GM19463 (cell line): ENCODE results near the gene NCK1.

Experiments used
- ATAC-seq: cut with Tn5 transposase; IDR thresholded peaks from one replicate; pipeline ENCODE4 v1.9.1; 2021; ENCODE audit warnings: mild to moderate bottlenecking, moderate library complexity; ENCODE audit not compliant: unreplicated experiment

The NCK1 gene

DNA sequence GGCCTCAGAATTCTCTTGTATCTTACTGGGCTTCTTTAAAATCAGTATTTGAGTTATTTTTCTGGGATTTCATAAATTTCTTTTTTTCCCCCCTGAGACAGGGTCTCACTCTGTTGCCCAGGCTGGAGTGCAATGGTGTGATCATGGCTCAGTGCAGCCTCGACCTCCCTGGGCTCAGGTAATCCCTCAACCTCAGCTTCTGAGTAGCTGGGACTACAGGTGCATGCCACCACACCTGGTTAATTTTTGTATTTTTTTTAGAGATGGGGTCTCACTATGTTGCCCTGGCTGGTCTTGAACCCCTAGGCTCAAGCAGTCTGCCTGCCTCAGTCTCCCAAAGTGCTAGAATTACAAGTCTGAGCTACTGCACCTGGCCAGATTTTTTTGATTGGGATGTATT is 43.5 kb downstream of the NCK1 start:
- no peak for ATAC-seq

DNA sequence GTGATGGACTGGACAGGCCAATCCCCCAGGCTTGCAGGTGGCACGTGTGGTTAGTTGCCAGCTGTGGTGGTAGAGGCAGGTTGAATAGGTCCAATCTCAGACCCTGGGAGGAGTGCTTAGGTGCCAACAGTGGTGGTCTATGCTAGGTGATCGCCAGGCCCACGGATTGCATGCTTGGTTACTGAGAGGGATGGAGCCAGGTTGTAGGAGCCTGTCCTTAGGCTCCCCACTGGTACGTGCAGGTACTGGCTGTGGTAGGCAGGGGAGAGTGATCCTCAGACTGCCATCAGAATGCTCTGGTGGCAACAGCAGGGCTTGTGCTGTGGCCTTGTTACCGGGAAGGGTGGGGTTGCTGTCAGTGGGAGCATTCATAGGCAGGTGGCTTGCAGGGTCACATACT is 44.7 kb downstream of the NCK1 start:
- no peak for ATAC-seq

DNA sequence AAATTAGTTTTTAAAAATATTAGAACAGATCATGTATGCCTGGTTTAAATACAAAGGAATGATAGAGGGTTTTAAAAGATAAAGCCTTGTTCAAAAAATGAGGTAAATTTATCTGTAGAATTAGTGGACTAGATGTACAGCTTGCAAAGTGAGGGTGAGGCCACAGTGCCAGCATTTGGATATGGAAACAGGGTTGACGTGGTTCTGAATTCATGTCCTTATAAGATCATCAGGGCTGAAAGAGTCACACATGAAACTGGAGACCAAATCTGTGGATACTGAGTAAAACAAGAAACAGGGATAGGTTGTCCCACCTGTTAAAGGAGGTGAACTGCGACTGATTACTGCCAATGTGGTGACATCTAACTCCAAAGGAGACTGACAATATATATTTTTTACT is 46.3 kb downstream of the NCK1 start:
- no peak for ATAC-seq

DNA sequence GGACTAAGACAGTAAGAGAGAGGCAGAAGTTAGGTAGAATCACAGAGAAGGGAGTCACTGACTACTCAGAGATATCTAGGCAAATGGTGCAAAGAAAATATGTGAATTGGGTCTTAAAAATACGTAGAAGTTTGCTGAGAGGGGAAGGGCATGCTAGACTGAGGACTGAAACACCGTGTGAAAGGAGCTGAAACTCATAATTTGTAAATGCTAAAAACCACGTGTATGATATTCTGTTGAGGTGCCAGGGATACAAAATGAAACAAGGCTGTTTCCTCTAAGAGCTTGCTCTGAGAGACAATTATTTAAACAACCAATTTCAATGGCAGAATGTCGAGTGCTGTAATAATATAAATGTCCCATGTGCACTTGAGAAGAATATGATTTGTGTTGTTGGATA is 47.2 kb downstream of the NCK1 start:
- ATAC-seq: peak; percentile 62

DNA sequence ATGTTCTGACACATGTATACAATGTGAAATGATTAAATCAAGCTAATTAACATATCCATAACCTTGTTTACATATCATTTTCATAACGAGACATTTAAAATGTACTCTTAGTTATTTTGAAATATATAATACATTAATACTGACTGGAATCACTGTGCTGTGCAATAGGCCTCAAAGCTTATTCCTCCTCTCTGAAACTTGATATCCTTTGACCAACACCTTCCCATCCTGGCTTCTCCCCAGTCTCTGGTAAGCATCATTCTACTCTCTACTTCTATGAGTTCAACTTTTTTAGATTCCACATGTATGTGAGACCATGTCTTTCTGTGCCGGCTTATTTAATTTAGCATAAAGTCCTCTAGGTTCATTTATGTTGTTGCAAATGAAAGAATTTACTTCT is 48.7 kb downstream of the NCK1 start:
- no peak for ATAC-seq

DNA sequence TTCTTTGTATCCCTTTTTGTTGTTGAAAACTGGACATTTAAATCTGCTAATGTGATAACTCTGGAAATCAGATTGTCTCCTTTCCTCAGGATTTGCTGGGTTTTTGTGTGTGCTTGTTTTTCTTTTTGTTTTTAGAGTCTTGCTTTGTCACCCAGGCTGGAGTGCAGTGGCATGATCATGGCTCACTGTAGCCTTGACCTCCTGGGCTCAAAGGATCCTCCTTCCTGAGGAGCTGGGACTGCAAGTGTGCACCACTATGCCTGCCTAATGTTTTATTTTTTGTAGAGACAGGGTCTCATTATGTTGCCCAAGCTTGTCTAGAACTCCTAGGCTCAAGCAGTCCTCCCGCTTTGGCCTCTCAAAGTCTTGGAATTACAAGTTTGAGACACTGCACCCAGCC is 51.2 kb downstream of the NCK1 start:
- no peak for ATAC-seq

DNA sequence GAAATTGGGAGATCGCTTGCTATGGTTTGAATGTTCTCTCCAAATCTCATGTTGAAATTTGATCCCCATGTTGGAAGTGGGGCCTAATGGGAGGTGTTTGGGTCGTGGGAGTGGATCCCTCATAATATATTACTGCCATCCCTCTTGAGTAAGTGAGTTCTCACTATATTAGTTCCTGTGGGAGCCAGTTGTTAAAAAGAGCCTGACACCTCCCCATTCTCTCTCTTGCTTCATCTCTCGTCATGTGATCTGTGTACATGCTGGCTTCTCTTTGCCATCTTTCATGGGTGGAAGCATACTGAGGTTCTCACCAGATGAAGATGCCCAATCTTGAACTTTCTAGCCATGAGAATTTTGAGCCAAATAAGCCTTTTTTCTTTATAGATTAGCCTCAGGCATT is 52.7 kb downstream of the NCK1 start:
- ATAC-seq: no peak

DNA sequence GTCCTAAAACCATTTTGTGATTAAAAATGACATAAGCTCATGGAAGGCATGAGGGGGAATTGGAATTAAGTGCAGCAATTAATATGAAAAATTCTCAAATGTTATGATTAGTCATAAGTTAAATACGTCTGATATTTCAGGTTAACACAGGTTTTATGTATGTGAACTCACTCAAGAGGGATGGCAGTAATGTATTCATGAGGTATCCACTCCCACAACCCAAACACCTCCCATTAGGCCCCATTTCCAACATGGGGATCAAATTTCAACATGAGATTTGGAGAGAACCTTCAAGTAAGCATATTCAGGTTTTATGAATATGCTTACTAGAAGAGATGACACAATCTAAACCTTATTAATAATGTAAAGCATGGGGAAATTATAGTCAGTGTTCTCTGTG is 54.2 kb downstream of the NCK1 start:
- ATAC-seq: no peak

DNA sequence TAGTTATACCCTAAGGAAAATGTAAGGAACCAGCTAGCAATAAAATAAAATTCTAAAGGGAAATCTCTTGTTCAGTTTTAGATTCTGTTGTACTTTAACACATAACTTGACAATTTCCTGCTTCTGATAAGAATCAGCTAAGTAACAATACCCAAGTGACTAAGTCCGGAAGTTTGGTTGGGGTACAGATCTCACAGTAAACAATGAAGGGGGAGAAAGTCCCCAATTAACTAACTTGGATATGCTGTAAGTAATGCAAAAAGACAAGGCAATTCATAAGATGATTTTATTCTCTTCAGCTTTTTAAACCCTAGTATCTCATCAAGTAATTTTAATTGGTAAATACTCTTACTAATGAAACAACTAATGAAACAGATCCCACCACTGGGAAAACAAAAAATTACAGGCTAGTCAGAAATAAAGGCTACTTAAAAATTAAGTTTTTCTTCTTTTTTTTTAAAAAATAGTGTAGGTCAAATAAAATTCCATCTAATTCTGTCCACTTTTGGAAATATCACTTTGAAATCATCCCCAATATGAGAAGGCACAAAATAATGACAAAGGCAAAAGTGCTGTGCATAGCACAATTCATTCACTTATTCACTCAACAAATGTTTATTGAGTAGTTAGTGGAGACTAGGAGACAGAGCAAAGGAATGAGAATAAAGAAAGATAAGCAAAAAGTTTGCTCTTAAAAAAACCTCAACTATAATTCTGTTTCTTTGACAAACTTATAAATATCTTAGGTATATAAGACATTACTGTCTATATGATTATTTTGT is 58.0 kb downstream of the NCK1 start:
- peak; percentile 48 for ATAC-seq

DNA sequence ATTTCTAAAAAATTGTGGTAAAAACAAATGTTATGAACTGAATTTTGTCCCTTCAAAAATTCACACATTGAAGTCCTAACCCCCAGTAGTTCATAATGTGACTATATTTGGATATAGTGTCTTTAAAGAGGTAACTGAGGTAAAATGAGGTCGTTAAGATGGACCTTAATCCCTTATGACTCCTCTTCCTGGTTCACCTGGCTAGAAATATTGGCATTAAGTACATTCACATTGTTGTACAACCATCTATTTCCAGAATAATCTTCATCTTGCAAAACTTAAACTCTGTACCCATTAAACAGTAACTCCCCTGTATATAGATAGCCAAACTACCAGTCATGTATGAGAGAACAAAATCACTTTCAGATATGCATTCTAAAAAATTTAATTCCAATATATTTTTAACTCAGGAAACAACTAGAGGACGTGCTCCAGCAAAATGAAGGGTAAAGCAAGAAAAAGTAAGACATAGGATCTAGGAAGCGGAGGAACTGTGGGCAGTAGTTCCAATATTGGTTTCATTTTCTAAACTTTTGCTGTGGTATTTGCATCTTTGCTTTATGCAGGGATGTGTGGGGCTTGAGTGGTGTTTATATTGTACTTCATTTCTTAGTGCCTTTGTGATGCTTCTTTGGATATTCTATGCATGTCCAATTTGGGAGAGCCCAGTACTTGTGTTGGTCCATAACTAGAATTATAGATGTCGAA is 59.0 kb downstream of the NCK1 start:
- no peak for ATAC-seq

DNA sequence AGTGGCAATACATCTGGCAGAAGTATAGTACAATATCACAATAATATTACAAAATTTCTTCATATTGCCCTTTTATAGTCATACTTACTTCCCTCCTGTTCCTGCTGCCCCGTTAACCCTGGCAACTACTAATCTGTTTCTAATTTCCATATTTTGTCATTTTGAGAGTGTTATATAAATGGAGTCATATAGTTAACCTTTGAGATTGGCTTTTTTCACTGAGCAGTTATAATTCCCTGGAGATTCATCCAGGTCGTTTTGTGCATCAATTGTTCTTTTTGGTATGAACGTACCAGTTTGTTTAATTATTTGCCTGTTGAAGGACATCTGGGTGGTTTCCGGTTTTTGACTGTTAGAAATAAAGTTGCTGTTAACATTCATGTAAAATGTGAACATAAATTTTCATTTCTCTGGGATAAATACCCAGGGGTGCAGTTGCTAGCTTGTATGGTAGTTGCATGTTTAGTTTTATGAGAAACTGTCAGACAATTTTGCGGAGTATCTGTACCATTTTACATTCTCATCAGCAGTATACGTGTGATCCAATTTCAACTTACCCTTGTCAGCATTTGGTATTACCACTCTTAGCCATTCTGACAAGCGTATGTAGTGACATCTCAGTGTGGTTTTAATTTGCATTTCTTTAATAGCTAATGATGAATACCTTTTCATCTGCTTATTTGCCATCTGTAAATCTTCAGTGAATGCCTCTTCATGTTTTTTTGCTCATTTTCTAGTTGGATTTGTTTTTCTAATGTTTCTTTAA is 63.6 kb downstream of the NCK1 start:
- peak; percentile 52 for ATAC-seq

DNA sequence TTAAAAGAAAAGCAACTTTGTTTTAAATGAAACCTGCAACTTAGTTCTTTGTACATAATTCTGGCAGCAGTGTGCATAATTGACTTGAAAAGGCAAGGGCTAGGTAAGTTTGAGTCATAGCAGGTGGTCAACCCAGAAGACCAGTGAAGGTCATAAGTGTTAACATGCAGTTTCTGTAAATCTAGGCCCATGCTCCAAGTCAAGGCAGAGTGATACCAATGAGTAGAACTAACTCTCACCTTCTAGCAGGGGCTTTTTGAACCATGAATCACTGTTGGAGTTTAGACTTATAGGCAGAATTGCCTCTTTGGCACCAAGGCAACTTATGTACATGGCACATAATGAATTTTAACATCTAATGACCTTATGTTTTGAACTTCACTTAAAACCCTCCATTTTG is 66.2 kb downstream of the NCK1 start:
- ATAC-seq: peak; percentile 56

DNA sequence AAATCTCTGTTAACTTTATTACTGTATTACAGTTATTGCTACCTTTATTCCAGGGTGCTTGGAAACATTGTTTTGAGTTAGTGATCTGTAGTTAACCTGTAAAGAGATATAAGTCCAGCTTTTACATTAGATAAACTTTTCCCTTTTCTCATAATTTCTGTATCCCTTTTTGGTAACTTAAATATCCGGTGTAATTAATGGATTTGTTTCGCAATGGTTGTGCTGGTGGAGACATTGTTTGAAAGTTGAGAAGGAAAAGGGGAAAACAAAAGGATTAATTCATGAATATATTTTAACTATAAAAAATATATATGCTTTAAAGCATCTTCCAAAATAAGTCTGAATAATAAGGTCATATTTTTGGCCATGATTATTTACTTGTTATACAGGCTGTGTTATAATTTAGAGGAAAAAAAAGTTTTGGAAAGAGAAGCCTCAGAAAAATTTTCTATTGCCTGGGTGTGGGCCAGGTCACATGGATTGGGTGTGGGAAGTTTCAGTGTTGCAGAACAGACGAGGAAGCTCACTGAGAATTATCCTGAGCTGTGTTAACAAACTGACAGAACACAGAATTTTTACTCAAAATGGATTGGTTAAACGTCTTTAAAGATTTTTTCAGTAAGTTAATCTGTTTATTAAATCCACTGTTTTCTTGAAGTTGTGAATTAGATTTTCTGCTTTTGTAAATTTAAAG is 68.1 kb downstream of the NCK1 start:
- no peak for ATAC-seq

DNA sequence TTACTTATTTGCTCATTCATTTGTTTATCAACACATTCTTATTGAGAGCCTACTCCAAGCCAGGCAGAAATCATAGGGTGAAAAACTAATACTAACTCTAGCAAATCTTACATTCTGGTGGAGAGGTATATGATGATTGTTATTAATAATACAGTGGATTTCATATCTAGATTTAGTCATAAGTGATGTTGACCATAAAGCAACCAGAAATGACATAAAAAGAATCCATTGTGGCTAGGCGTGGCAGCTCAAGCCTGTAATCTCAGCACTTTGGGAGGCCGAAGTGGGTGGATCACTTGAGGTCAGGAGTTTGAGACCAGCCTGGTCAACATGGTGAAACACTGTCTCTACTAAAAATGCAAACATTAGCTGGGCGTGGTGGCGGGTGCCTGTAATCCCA is 69.6 kb downstream of the NCK1 start:
- no peak for ATAC-seq

DNA sequence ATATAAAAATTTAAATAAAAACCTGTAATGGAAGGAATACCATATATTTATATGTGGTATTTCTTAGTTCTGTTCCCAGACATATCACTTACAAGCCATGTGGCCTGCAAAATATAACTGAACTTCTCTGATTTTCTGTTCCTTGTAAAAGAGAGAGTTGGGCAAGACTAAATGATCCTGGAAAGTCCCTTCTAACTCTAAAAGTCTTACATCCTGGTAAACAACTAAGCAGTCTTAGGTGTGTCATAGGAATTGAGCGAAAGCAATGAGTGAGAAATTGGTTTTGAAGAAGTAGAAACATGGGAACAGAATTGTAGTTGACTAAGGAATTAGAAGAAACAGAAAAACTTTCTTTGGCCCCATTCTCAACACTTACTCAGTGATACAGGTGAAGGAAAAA is 70.5 kb downstream of the NCK1 start:
- ATAC-seq: peak; percentile 55

DNA sequence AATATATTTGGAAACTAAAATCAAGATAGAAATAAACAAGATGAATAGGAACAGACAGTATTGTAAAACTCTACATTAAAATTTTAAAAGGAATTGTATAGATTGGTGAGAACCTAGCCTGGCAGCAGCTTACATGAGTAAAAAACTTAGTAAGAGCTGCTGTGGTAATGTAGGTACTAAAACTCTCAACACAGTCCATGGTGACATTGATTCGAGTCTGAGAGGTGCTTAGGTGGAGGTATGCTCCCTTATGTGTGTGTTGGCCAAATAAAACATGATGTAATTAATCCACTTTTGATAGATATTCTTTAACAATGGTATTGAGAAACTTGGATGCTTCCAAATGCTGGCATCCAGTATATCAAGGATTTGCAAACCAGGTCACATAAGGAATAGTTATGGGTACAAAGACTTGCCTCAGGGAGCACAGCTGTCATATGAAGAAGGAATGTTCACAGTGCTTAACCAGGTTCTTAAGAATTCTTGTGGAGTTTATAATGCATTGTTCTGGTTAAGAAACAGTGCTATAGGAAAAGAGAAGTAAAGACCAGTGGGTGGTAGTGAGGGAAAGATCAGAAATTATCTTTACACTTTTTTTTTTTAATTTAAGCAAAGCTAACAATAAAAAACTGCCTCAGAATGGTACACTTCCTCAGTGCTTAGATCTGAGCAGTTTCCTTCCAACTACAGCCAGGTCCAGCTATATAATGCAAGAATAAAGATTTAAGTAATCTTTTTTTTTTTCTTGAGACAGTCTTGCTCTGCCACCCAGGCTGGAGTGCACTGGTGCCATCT is 71.2 kb downstream of the NCK1 start:
- peak; percentile 19 for ATAC-seq

DNA sequence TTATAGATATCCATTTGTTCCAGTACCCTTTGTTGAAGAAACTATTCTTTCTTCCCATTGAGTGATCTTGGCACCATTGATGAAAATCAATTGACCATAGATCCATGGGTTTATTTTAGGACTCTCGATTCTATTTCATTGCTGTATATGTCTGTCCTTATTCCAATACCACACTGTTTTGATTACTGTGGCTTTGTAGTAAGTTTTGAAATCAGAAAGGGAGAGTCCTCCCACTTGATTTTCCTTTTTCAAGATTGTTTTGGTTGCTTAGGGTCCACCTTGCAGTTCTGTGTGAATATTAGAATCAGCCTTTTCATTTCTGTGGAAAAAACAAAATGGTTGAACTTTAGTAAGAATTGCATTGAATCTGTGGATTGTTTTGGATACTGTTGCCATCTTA is 75.2 kb downstream of the NCK1 start:
- ATAC-seq: no peak

DNA sequence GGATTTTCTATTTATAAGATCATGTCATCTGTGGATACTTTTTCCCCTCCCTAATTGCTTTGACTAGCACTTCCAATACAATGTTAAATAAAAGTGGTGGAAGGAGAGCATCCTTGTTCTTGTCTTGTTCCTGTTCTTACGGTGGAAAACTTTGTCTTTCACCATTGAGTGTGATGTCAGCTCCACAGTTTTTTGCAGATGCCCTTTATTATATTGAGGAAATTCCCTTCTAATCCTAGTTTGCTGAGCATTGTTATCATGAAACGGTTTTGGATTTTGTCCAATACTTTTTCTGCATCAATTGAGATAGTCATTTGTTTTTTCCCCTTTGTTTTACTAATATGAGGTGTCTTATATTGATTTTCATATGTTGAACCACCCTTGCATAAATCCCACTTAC is 75.8 kb downstream of the NCK1 start:
- ATAC-seq: no peak

DNA sequence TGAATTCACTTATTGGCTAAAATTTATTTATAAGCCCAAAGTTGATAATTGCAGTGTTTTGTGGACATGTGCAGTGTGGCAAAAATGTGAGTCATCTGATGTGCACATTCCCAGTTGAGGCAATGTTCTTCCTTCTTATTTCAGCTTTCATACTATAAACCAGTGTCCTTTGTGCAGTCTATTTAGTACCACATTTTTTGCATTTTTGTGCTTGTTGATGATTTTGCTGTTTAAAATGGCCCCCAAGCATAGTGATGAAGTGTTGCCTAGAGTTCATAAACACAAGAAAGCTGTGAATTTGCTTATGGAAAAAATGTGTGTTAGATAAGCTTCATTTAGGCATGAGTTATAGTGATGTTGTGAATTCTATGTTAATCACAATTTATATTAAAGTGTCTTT is 76.3 kb downstream of the NCK1 start:
- no peak for ATAC-seq

DNA sequence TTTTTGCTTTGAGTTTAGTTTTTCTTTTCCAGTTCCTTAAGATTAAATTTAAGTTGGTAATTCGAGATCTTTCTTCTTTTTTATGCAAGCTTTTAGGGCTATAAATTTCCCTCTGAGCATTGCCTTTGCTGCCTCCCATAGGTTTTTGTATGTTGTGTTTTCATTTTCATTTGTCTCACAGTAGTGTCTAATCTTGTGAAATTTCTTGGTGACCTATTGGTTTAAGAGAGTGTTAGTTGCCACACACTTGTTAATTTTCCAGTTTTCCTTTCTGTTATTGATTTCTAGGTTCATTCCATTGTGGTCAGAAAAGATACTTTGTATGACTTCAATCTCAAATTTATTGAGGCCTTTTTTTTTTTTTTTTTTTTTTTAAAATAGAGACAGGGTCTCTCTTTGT is 77.5 kb downstream of the NCK1 start:
- no peak for ATAC-seq

DNA sequence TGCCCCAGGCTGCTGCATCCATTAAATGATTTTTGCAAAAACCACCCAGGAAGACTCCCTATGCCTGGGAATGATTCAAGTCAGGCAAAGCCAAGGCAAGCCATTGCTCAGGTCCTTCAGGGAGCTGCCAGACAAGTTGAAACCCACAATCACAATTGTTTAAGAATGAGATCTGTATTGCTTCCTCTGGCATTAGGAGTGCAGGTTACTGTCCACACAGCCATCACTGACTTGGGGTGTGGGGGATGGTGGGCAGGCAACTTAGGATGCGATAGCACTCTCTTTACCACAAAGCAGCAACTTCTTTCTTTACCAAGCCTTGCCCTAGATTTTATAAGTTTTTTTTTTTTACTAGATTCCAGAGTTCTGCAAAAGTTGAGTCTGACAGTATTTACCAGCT is 80.8 kb downstream of the NCK1 start:
- ATAC-seq: no peak
